ENCODE results near the gene TBCCD1.

The TBCCD1 gene

GRCh38 chr3:186567072-186567921 lies at the start of gene TBCCD1:
Gene TBCCD1, minus strand, starts transcription at chr3:186567339. Its CDS starts 3,010 bp downstream, at chr3:186564329.
- peak; percentile 98 for DNase-seq

GRCh38 chr3:186616299-186616617 lies 49.1 kb upstream of the TBCCD1 start:
- no peak for DNase-seq

GRCh38 chr3:186614597-186615483 lies 47.7 kb upstream of the TBCCD1 start:
- DNase-seq: peak; percentile 87

- no peak for DNase-seq
Observed at GRCh38 chr3:186614266-186614596, 47.1 kb upstream of the TBCCD1 start.

- DNase-seq: no peak
Observed at GRCh38 chr3:186613637-186614265, 46.6 kb upstream of the TBCCD1 start.

- no peak for DNase-seq
Observed at GRCh38 chr3:186612721-186613636, 45.8 kb upstream of the TBCCD1 start, which contains the start of gene AHSG. Gene AHSG, plus strand, starts transcription at chr3:186613060. Its CDS starts 82 bp downstream, at chr3:186613142.

- no peak for DNase-seq
Observed at GRCh38 chr3:186612065-186612464, 44.9 kb upstream of the TBCCD1 start.

GRCh38 chr3:186609247-186609868 lies 42.2 kb upstream of the TBCCD1 start:
- DNase-seq: no peak

- no peak for DNase-seq
Observed at GRCh38 chr3:186608624-186609215, 41.6 kb upstream of the TBCCD1 start.

GRCh38 chr3:186605561-186606545 lies 38.7 kb upstream of the TBCCD1 start:
- no peak for DNase-seq

- DNase-seq: no peak
Observed at GRCh38 chr3:186605078-186605477, 37.9 kb upstream of the TBCCD1 start.

- no peak for DNase-seq
Observed at GRCh38 chr3:186603159-186603558, 36.0 kb upstream of the TBCCD1 start.

GRCh38 chr3:186600896-186601295 lies 33.8 kb upstream of the TBCCD1 start:
- no peak for DNase-seq

- DNase-seq: no peak
Observed at GRCh38 chr3:186599785-186600166, 32.6 kb upstream of the TBCCD1 start.

GRCh38 chr3:186599142-186599784 lies 32.1 kb upstream of the TBCCD1 start:
- DNase-seq: no peak

GRCh38 chr3:186598794-186599141 lies 31.6 kb upstream of the TBCCD1 start:
- no peak for DNase-seq

- no peak for DNase-seq
Observed at GRCh38 chr3:186598108-186598784, 31.1 kb upstream of the TBCCD1 start.

- DNase-seq: no peak
Observed at GRCh38 chr3:186596568-186597287, 29.6 kb upstream of the TBCCD1 start.

Data from stimulated activated CD8-positive, alpha-beta memory T cell treated with anti-CD3 and anti-CD28 coated beads, Interleukin-4, amount 100 ng/mL, for 48 hours (primary cell).